WTC11 (cell line): ENCODE data around the gene RIN1. TPM values are rescaled to one million over a fixed set of nuclear protein-coding genes. Genes with fewer than 3 reads are reported as not detected.

Experiments used
- ATAC-seq: fragments of 200-7000 bp; cut with Tn5 transposase; 2 replicates; pipeline ENCODE4 v1.10.0; 2021; ENCODE audit warnings: mild to moderate bottlenecking, moderate library complexity
- CTCF ChIA-PET: fragments of 300-600 bp; sonication (Branson Sonifier 250); formaldehyde crosslinking; loops from one replicate; lab custom pipeline; 2021; ENCODE audit warnings: antibody characterized with exemption; lab: Charles Lee
- POLR2A ChIA-PET: fragments of 350-600 bp; sonication (Branson Sonifier 250); formaldehyde crosslinking; loops from one replicate; lab custom pipeline; 2021; ENCODE audit warnings: antibody characterized with exemption; lab: Charles Lee
- DNase-seq: peaks from one replicate; pipeline ENCODE4 v3.0.0; 2021; ENCODE audit warnings: low spot score
- H3K27ac Mint-ChIP-seq: 2 replicates; pipeline ENCODE4 v1.8.0; 2021; ENCODE audit warnings: mixed read lengths
- H3K27me3 Mint-ChIP-seq: 2 replicates; pipeline ENCODE4 v1.8.0; 2021; ENCODE audit warnings: low read depth, mild to moderate bottlenecking, moderate library complexity, mixed read lengths
- H3K36me3 Mint-ChIP-seq: 2 replicates; pipeline ENCODE4 v1.8.0; 2021; ENCODE audit warnings: mixed read lengths
- H3K4me1 Mint-ChIP-seq: 2 replicates; pipeline ENCODE4 v1.8.0; 2022; ENCODE audit warnings: mixed read lengths
- H3K4me3 Mint-ChIP-seq: 2 replicates; pipeline ENCODE4 v1.8.0; 2021; ENCODE audit warnings: mild to moderate bottlenecking, moderate library complexity, mixed read lengths
- H3K9me3 Mint-ChIP-seq: 2 replicates; pipeline ENCODE4 v1.8.0; 2021; ENCODE audit warnings: mixed read lengths
- ATF1 ChIP-seq: sonication (generic); formaldehyde crosslinking; IDR thresholded peaks from 2 replicates; pipeline ENCODE4 v1.8.1; 2023; ENCODE audit warnings: mild to moderate bottlenecking, moderate library complexity, missing genetic modification reagents
- CDX4 ChIP-seq: fragments of 250-450 bp; sonication (Bioruptor Pico); IDR thresholded peaks from 2 replicates; pipeline ENCODE4 v1.9.0; 2021; ENCODE audit warnings: moderate library complexity, mild to moderate bottlenecking, inconsistent platforms, borderline replicate concordance
- CREM ChIP-seq: sonication (generic); formaldehyde crosslinking; IDR thresholded peaks from 2 replicates; pipeline ENCODE4 v1.8.1; 2022; ENCODE audit warnings: mild to moderate bottlenecking, missing genetic modification reagents, moderate library complexity
- FOXP4 ChIP-seq: sonication (generic); formaldehyde crosslinking; IDR thresholded peaks from 2 replicates; pipeline ENCODE4 v1.8.0; 2022; ENCODE audit warnings: mild to moderate bottlenecking, missing genetic modification reagents
- GTF2I ChIP-seq: fragments of 250-450 bp; sonication (Bioruptor Pico); conservative IDR thresholded peaks from 2 replicates; pipeline ENCODE4 v1.4.0; 2021; ENCODE audit warnings: mild to moderate bottlenecking
- HMGA2 ChIP-seq: fragments of 250-450 bp; sonication (Bioruptor Pico); IDR thresholded peaks from 2 replicates; pipeline ENCODE4 v1.4.0; 2021; ENCODE audit warnings: mild to moderate bottlenecking, moderate library complexity
- IRF1 ChIP-seq: sonication (generic); formaldehyde crosslinking; IDR thresholded peaks from 2 replicates; pipeline ENCODE4 v1.8.0; 2023; ENCODE audit warnings: missing genetic modification reagents
- KAT7 ChIP-seq: sonication (generic); formaldehyde crosslinking; IDR thresholded peaks from 2 replicates; pipeline ENCODE4 v1.8.1; 2023; ENCODE audit warnings: missing genetic modification reagents, mild to moderate bottlenecking, borderline replicate concordance
- MLX ChIP-seq: sonication (generic); formaldehyde crosslinking; IDR thresholded peaks from 2 replicates; pipeline ENCODE4 v1.8.1; 2023; ENCODE audit warnings: mild to moderate bottlenecking, missing genetic modification reagents, moderate library complexity
- MXD4 ChIP-seq: fragments of 250-450 bp; sonication (Bioruptor Pico); IDR thresholded peaks from 2 replicates; pipeline ENCODE4 v1.8.0; 2021; ENCODE audit warnings: mild to moderate bottlenecking, moderate library complexity, borderline replicate concordance
- NR1H2 ChIP-seq: sonication (generic); formaldehyde crosslinking; IDR thresholded peaks from 2 replicates; pipeline ENCODE4 v1.9.0; 2021; ENCODE audit warnings: mild to moderate bottlenecking, moderate library complexity, missing genetic modification reagents
- RELA ChIP-seq: sonication (generic); formaldehyde crosslinking; IDR thresholded peaks from 2 replicates; pipeline ENCODE4 v1.8.1; 2022; ENCODE audit warnings: missing genetic modification reagents, mild to moderate bottlenecking, borderline replicate concordance
- SP1 ChIP-seq: sonication (generic); formaldehyde crosslinking; conservative IDR thresholded peaks from 2 replicates; pipeline ENCODE4 v1.8.1; 2022; ENCODE audit warnings: missing genetic modification reagents
- TCF7 ChIP-seq: sonication (generic); formaldehyde crosslinking; IDR thresholded peaks from 2 replicates; pipeline ENCODE4 v1.8.0; 2022; ENCODE audit warnings: mild to moderate bottlenecking, low read depth, missing genetic modification reagents, moderate library complexity
- USF1 ChIP-seq: sonication (generic); formaldehyde crosslinking; IDR thresholded peaks from 2 replicates; pipeline ENCODE4 v1.8.0; 2022; ENCODE audit warnings: mild to moderate bottlenecking, missing genetic modification reagents
- ZNF219 ChIP-seq: sonication (generic); formaldehyde crosslinking; IDR thresholded peaks from 2 replicates; pipeline ENCODE4 v1.8.0; 2023; ENCODE audit warnings: missing genetic modification reagents, mild to moderate bottlenecking, borderline replicate concordance
- ZNF423 ChIP-seq: fragments of 250-450 bp; sonication (Bioruptor Pico); IDR thresholded peaks from 2 replicates; pipeline ENCODE4 v2.1.2; 2022; ENCODE audit warnings: mild to moderate bottlenecking, moderate library complexity
- ZNF512 ChIP-seq: sonication (generic); formaldehyde crosslinking; IDR thresholded peaks from 2 replicates; pipeline ENCODE4 v1.8.1; 2022; ENCODE audit warnings: missing genetic modification reagents, borderline replicate concordance
- total RNA-seq: library from RNA; stranded (reverse); gene quantifications from 3 replicates; pipeline ENCODE4 v1.2.3, GENCODE V29; 2021

Gene RIN1
- total RNA-seq, 1 experiment from 2014 or later: 5.0 TPM

- TF ChIP-seq FOXP4 (CRISPR knock-in tag) (no peak), MLX (CRISPR knock-in tag) (no peak), IRF1 (CRISPR knock-in tag) (no peak), ZNF219 (CRISPR knock-in tag) (no peak), CDX4 (no peak)
These were observed 12.6 kb downstream of the RIN1 start (continued) for GRCh38 chr11:66323684-66324083.

GRCh38 chr11:66322732-66323427 lies 13.4 kb downstream of the RIN1 start:
- ChIA-PET POLR2A (interaction anchor here (1.6 kb wide), 1 partner anchor 10 kb away, joined by 14 read pairs; no protein-coding TSS in a partner anchor), CTCF (interaction anchor here (0.6 to 2.0 kb wide), 6 partner anchors 10 to 77 kb away, joined by 3 to 51 read pairs (median 5); partner anchors contain the start of genes RAB1B and RIN1)
- TF ChIP-seq MXD4 (no peak), ZNF423 (CRISPR knock-in tag) (no peak), GTF2I (no peak), ATF1 (no peak), HMGA2 (CRISPR knock-in tag) (no peak), USF1 (CRISPR knock-in tag) (no peak), NR1H2 (CRISPR knock-in tag) (no peak), KAT7 (CRISPR knock-in tag) (no peak), SP1 (CRISPR knock-in tag) (no peak), RELA (CRISPR knock-in tag) (no peak), ZNF512 (no peak), CREM (CRISPR knock-in tag) (no peak), TCF7 (CRISPR knock-in tag) (no peak)
- Mint-ChIP-seq H3K27me3 (peaks cover 24% of the 10 kb centered on the region), H3K4me3 (no peak overlapping the region), H3K9me3 (peaks cover 26% of the 10 kb centered on the region), H3K4me1 (peaks cover 23% of the 10 kb centered on the region), H3K27ac (no peak overlapping the region), H3K36me3 (peaks cover 20% of the 10 kb centered on the region)
- DNase-seq: no peak
- ATAC-seq: no peak
